Chondrocyte (in vitro differentiated cells): ENCODE data around the gene TAPBPL. TPM values are rescaled to one million over a fixed set of nuclear protein-coding genes. Genes with fewer than 3 reads are reported as not detected.

ENCODE experiments used
- DNase-seq: peaks from one replicate; pipeline ENCODE4 v3.0.0; 2021; ENCODE audit warnings: mixed read lengths, low spot score
- H3K27ac Mint-ChIP-seq: one replicate; pipeline ENCODE4 v1.8.0; 2021; ENCODE audit warnings: mild to moderate bottlenecking, moderate library complexity, mixed read lengths; ENCODE audit not compliant: unreplicated experiment
- H3K27me3 Mint-ChIP-seq: 2 replicates; pipeline ENCODE4 v1.8.0; 2021; ENCODE audit warnings: low read depth, mixed read lengths
- H3K36me3 Mint-ChIP-seq: 2 replicates; pipeline ENCODE4 v1.8.0; 2021; ENCODE audit warnings: low read depth, mixed read lengths
- H3K4me1 Mint-ChIP-seq: 2 replicates; pipeline ENCODE4 v1.8.0; 2021; ENCODE audit warnings: low read depth, mild to moderate bottlenecking, mixed read lengths
- H3K4me3 Mint-ChIP-seq: one replicate; pipeline ENCODE4 v1.8.0; 2021; ENCODE audit warnings: mild to moderate bottlenecking, moderate library complexity, mixed read lengths; ENCODE audit not compliant: unreplicated experiment
- H3K9me3 Mint-ChIP-seq: 2 replicates; pipeline ENCODE4 v1.8.0; 2021; ENCODE audit warnings: low read depth, mixed read lengths
- CTCF ChIP-seq: fragments of 200-600 bp; sonication (generic); IDR thresholded peaks from 2 replicates; pipeline ENCODE4 v1.5.0; 2021; ENCODE audit warnings: antibody characterized with exemption, mild to moderate bottlenecking, moderate library complexity
- total RNA-seq: library from RNA; stranded (reverse); gene quantifications from 3 replicates; pipeline ENCODE4 v1.2.1, GENCODE V29; 2021

Gene TAPBPL
- total RNA-seq, 1 donor from 2014 or later, result 4.6 TPM

- peaks cover 8% of the 10 kb centered on the region for H3K4me1 Mint-ChIP-seq
- no peaks in the 10 kb centered on the region for H3K27me3 Mint-ChIP-seq
- no peak for TF ChIP-seq CTCF
- peaks cover 6% of the 10 kb centered on the region for H3K9me3 Mint-ChIP-seq
- H3K27ac Mint-ChIP-seq, result no peak overlapping the region
- DNase-seq, result no peak
- no peak overlapping the region for H3K4me3 Mint-ChIP-seq
- peaks cover 6% of the 10 kb centered on the region for H3K36me3 Mint-ChIP-seq
These were observed 35.2 kb upstream of the TAPBPL start for GRCh38 chr12:6416596-6416995.

- H3K9me3 Mint-ChIP-seq, result peaks cover 6% of the 10 kb centered on the region
- TF ChIP-seq CTCF, result no peak
- H3K4me1 Mint-ChIP-seq, result peaks cover 11% of the 10 kb centered on the region
- H3K27ac Mint-ChIP-seq, result no peak overlapping the region
- no peak overlapping the region for H3K4me3 Mint-ChIP-seq
- DNase-seq, result no peak
- H3K27me3 Mint-ChIP-seq, result no peaks in the 10 kb centered on the region
- H3K36me3 Mint-ChIP-seq, result peaks cover 6% of the 10 kb centered on the region
These were observed 33.0 kb upstream of the TAPBPL start for GRCh38 chr12:6418796-6419195.

- Mint-ChIP-seq H3K9me3 (peaks cover 3% of the 10 kb centered on the region), H3K4me1 (peaks cover 13% of the 10 kb centered on the region), H3K36me3 (peaks cover 6% of the 10 kb centered on the region), H3K27ac (no peak overlapping the region), H3K4me3 (no peak overlapping the region), H3K27me3 (no peaks in the 10 kb centered on the region)
- no peak for DNase-seq
- TF ChIP-seq CTCF, result no peak
These were observed 31.5 kb upstream of the TAPBPL start for GRCh38 chr12:6420364-6420763.

- Mint-ChIP-seq H3K27ac (no peak overlapping the region), H3K9me3 (no peaks in the 10 kb centered on the region), H3K4me1 (peaks cover 13% of the 10 kb centered on the region), H3K36me3 (no peaks in the 10 kb centered on the region), H3K27me3 (no peaks in the 10 kb centered on the region), H3K4me3 (no peak overlapping the region)
- peak; percentile 93 for TF ChIP-seq CTCF
- no peak for DNase-seq
These were observed 28.4 kb upstream of the TAPBPL start for GRCh38 chr12:6423267-6424007.

- Mint-ChIP-seq H3K9me3 (no peaks in the 10 kb centered on the region), H3K4me3 (no peak overlapping the region), H3K4me1 (peaks cover 13% of the 10 kb centered on the region), H3K27ac (no peak overlapping the region), H3K27me3 (no peaks in the 10 kb centered on the region), H3K36me3 (no peaks in the 10 kb centered on the region)
- no peak for TF ChIP-seq CTCF
- no peak for DNase-seq
These were observed 27.9 kb upstream of the TAPBPL start for GRCh38 chr12:6424008-6424347.
